Stimulated activated CD4-positive, alpha-beta T cell treated with anti-CD3 and anti-CD28 coated beads, TNF-alpha, amount 100 ng/mL, for 24 hours (primary cell): Measurements from ENCODE around the gene OGDH.
A peak's percentile ranks its signal among the peaks of the same experiment; 100 is the strongest.
"Not testable (repeated sequence)": the region's sequence is repeated elsewhere in the genome, so short reads cannot be mapped to it uniquely, and the experiment has no call there.

ENCODE experiments used
- DNase-seq, 3 experiments: peaks; one replicate each; pipeline ENCODE4 v3.0.0-alpha.2; 2020; ENCODE audit warnings: low read depth in 3 of 3

The OGDH gene

GRCh38 chr7:44580945-44581878, 25.2 kb upstream of the OGDH start:
- DNase-seq = peak in 1 of 3 experiments; percentile 47

- peak; percentile 100 for DNase-seq
Observed at GRCh38 chr7:44581879-44582603, 24.4 kb upstream of the OGDH start, which contains the start of gene TMED4. Gene TMED4, minus strand, starts transcription at chr7:44582231. Its CDS starts 25 bp downstream, at chr7:44582206.

GRCh38 chr7:44583146-44583865, 23.1 kb upstream of the OGDH start:
- DNase-seq = no peak

- DNase-seq = peak in 1 of 3 experiments; percentile 49
Observed at GRCh38 chr7:44587843-44588711, 18.4 kb upstream of the OGDH start.

- no peak for DNase-seq
Observed at GRCh38 chr7:44590910-44591309, 15.5 kb upstream of the OGDH start.

- DNase-seq = no peak
Observed at GRCh38 chr7:44595934-44596635, 10.3 kb upstream of the OGDH start.

- not testable (repeated sequence) for DNase-seq
Observed at GRCh38 chr7:44597181-44597580, 9.2 kb upstream of the OGDH start.

- no peak for DNase-seq
Observed at GRCh38 chr7:44599222-44599621, 7.2 kb upstream of the OGDH start.

GRCh38 chr7:44602576-44602910, 3.9 kb upstream of the OGDH start:
- no peak for DNase-seq

GRCh38 chr7:44603193-44603592, 3.2 kb upstream of the OGDH start:
- no peak for DNase-seq

- DNase-seq = no peak
Observed at GRCh38 chr7:44604941-44605340, 1.5 kb upstream of the OGDH start.

GRCh38 chr7:44607141-44608068, 978 bp downstream of the OGDH start:
- DNase-seq = no peak

GRCh38 chr7:44608916-44609648, 2.7 kb downstream of the OGDH start:
- no peak for DNase-seq

GRCh38 chr7:44609829-44610228, 3.4 kb downstream of the OGDH start:
- DNase-seq = no peak

- DNase-seq = no peak
Observed at GRCh38 chr7:44615149-44615611, 8.8 kb downstream of the OGDH start.

GRCh38 chr7:44615793-44616192, 9.4 kb downstream of the OGDH start:
- no peak for DNase-seq

- DNase-seq = no peak
Observed at GRCh38 chr7:44616545-44616944, 10.1 kb downstream of the OGDH start.

- no peak for DNase-seq
Observed at GRCh38 chr7:44617225-44617890, 10.9 kb downstream of the OGDH start.
